ENCODE measurements around the gene SLC6A13.

Gene SLC6A13

DNA sequence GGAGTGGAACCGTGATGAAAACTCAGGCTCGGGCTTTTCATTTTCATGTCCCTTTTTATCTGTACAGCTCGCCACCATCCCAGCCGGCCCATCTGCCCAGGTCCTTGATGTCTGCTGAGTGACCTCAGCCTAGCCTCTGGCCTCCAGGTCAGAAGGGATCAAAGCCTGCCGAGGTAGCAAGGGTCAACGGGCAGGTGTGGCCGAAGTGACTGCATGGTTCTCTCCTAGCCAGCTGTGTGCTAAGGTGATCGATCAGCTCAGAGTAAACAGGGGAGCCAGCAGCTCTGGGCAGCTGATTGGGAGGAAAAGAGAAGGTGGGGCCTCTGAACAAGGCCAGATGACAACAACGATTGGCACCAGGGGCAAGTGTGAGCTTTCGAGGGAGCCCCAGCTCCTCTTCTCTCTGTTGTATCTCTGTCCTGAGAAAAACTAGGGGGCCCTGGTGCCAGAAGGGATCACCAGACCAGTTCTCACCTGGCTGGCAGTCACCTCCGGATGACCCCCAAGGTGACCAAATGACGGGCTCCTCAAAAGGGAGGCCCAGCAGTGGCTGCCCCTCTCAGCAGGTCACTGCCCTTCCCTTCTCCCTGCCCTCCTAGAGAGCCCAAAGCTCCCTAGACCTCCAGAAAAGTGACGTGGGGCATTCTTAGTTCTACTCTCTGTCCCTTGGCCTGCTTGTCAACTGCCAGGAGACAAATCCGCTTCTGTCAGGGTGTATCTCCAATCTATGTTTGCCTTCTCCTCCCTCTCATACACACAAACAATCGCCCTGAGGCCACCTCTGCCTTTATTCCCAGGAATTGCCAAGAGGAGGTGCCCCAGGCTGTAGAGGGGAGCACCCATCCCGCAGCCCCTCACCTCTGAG, 52.1 kb downstream of the SLC6A13 start:
- no peak overlapping the region for H3K4me2 ChIP-seq (ENCODE audit: insufficient read depth, low read length)
- no peak for DNase-seq

DNA sequence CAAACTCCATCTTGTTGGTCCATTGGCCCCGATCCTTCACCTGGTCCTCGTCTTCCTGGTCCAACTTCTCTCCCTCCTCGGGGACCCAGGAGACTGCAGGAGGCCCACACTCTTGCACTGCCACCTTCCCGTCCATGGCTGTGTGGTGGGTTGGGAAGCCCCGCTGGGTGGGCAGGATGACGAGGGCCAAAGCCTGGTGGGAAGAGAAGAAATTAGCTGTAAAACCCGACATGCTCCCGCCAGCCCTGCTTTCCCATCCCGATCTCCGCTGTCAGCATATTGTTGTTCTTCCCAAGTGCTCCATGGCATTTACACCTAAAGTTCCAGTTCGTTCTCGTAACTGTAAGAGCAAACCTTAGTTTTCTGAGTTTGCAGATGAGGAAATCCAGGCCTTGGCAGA, 52.8 kb downstream of the SLC6A13 start:
- Histone ChIP-seq H3K27ac (ENCODE audit: low read length) (no peak overlapping the region), H3K9me3 (ENCODE audit: insufficient read depth, low read length, severe bottlenecking) (no peaks in the 10 kb centered on the region), H2AFZ (ENCODE audit: low read depth, low read length) (no peak overlapping the region), H3K79me2 (ENCODE audit: insufficient read depth, low read length) (no peaks in the 10 kb centered on the region), H3K9ac (ENCODE audit: low read depth, low read length) (no peak overlapping the region), H3K27me3 (ENCODE audit: insufficient read depth, low read length, poor library complexity) (peaks cover 6% of the 10 kb centered on the region), H4K20me1 (ENCODE audit: insufficient read depth, low read length) (0 out of 2 replicates have a peak, but pooled peaks cover 2% of the 10 kb centered on the region), H3K4me2 (ENCODE audit: insufficient read depth, low read length) (no peak overlapping the region), H3K4me1 (ENCODE audit: insufficient read depth, low read length) (no peaks in the 10 kb centered on the region), H3K36me3 (ENCODE audit: insufficient read depth, low read length) (no peaks in the 10 kb centered on the region), H3K4me3 (ENCODE audit: low read depth in 1 of 2, low read length in 2 of 2) (no peak overlapping the region)
- no peak for TF ChIP-seq EZH2 (IDR thresholded peaks at IDR 0.05; ENCODE audit: borderline replicate concordance, low read depth, low read length, severe bottlenecking)
- TF ChIP-seq, protein P1, sequence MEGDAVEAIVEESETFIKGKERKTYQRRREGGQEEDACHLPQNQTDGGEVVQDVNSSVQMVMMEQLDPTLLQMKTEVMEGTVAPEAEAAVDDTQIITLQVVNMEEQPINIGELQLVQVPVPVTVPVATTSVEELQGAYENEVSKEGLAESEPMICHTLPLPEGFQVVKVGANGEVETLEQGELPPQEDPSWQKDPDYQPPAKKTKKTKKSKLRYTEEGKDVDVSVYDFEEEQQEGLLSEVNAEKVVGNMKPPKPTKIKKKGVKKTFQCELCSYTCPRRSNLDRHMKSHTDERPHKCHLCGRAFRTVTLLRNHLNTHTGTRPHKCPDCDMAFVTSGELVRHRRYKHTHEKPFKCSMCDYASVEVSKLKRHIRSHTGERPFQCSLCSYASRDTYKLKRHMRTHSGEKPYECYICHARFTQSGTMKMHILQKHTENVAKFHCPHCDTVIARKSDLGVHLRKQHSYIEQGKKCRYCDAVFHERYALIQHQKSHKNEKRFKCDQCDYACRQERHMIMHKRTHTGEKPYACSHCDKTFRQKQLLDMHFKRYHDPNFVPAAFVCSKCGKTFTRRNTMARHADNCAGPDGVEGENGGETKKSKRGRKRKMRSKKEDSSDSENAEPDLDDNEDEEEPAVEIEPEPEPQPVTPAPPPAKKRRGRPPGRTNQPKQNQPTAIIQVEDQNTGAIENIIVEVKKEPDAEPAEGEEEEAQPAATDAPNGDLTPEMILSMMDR (IDR thresholded peaks at IDR 0.05; ENCODE audit: borderline replicate concordance, extremely low read depth, low read length, poor library complexity, severe bottlenecking) = no peak
- no peak for ATAC-seq (ENCODE audit: insufficient read depth, low read depth)
- no peak for DNase-seq

More for the DNA sequence above, 52.1 kb downstream of the SLC6A13 start:
- TF ChIP-seq, protein P1 (IDR thresholded peaks at IDR 0.05; ENCODE audit: borderline replicate concordance, extremely low read depth, low read length, poor library complexity, severe bottlenecking) = no peak
- ATAC-seq (ENCODE audit: insufficient read depth, low read depth) = no peak
- H3K4me3 ChIP-seq (ENCODE audit: low read depth in 1 of 2, low read length in 2 of 2) = no peak overlapping the region
- H3K27me3 ChIP-seq (ENCODE audit: insufficient read depth, low read length, poor library complexity) = peaks cover 10% of the 10 kb centered on the region
- no peaks in the 10 kb centered on the region for H3K79me2 ChIP-seq (ENCODE audit: insufficient read depth, low read length)
- H3K4me1 ChIP-seq (ENCODE audit: insufficient read depth, low read length) = no peaks in the 10 kb centered on the region
- H3K9me3 ChIP-seq (ENCODE audit: insufficient read depth, low read length, severe bottlenecking) = no peaks in the 10 kb centered on the region
- 0 out of 2 replicates have a peak, but pooled peaks cover 3% of the 10 kb centered on the region for H4K20me1 ChIP-seq (ENCODE audit: insufficient read depth, low read length)
- no peak overlapping the region for H3K27ac ChIP-seq (ENCODE audit: low read length)
- H2AFZ ChIP-seq (ENCODE audit: low read depth, low read length) = no peak overlapping the region
- no peak overlapping the region for H3K9ac ChIP-seq (ENCODE audit: low read depth, low read length)
- H3K36me3 ChIP-seq (ENCODE audit: insufficient read depth, low read length) = no peaks in the 10 kb centered on the region

DNA sequence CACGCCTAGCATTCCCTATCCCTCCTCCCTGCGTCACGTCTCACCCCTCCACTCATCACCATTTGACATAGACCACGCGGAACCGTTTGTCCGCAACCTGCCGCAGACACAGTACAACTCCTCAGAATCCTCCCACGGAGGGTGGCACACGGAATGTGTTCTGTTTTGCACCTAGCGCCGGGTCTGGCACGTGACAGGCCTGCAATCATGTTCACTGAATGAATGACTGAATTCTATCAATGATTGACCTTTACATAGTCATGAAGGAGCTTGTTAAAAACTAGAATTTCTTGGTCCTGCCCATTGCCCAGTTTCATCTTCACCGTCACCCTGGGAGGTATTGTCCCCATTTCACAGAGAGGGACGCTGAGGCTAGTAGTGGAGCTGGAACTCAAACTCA, 53.4 kb downstream of the SLC6A13 start:
- no peak overlapping the region for H3K27ac ChIP-seq (ENCODE audit: low read length)
- no peak overlapping the region for H3K4me2 ChIP-seq (ENCODE audit: insufficient read depth, low read length)
- H2AFZ ChIP-seq (ENCODE audit: low read depth, low read length) = no peak overlapping the region
- no peaks in the 10 kb centered on the region for H3K79me2 ChIP-seq (ENCODE audit: insufficient read depth, low read length)
- ATAC-seq (ENCODE audit: insufficient read depth, low read depth) (no peak), DNase-seq (no peak)
- no peaks in the 10 kb centered on the region for H3K4me1 ChIP-seq (ENCODE audit: insufficient read depth, low read length)
- H3K9ac ChIP-seq (ENCODE audit: low read depth, low read length) = no peak overlapping the region
- TF ChIP-seq EZH2 (IDR thresholded peaks at IDR 0.05; ENCODE audit: borderline replicate concordance, low read depth, low read length, severe bottlenecking) = no peak
- TF ChIP-seq, protein P1 (IDR thresholded peaks at IDR 0.05; ENCODE audit: borderline replicate concordance, extremely low read depth, low read length, poor library complexity, severe bottlenecking) = no peak
- no peak overlapping the region for H3K4me3 ChIP-seq (ENCODE audit: low read depth in 1 of 2, low read length in 2 of 2)
- H4K20me1 ChIP-seq (ENCODE audit: insufficient read depth, low read length) = no peaks in the 10 kb centered on the region
- H3K27me3 ChIP-seq (ENCODE audit: insufficient read depth, low read length, poor library complexity) = peaks cover 4% of the 10 kb centered on the region
- H3K36me3 ChIP-seq (ENCODE audit: insufficient read depth, low read length) = no peaks in the 10 kb centered on the region
- no peaks in the 10 kb centered on the region for H3K9me3 ChIP-seq (ENCODE audit: insufficient read depth, low read length, severe bottlenecking)
